NB4 (cell line): ENCODE data around the gene DNAJB14.
A peak's percentile ranks its signal among the peaks of the same experiment; 100 is the strongest.

Experiments
- DNase-seq: peaks from one replicate; pipeline ENCODE4 v3.0.0; 2010; ENCODE audit warnings: low read depth
- H3K4me3 ChIP-seq: one replicate; pipeline ENCODE4 v1.5.1; 2011; ENCODE audit warnings: mild to moderate bottlenecking, low read depth, low read length, moderate library complexity
- CTCF ChIP-seq: IDR thresholded peaks from one replicate; pipeline ENCODE4 v1.5.1; 2012; ENCODE audit warnings: low read depth, low read length
- MAX ChIP-seq: IDR thresholded peaks from 2 replicates; pipeline ENCODE4 v1.6.1; 2011; ENCODE audit warnings: low read depth, low read length
- MYC ChIP-seq: IDR thresholded peaks from 2 replicates; pipeline ENCODE4 v1.6.1; 2011; ENCODE audit warnings: low read depth, low read length
- POLR2A ChIP-seq: IDR thresholded peaks from 2 replicates; pipeline ENCODE4 v1.6.1; 2011; ENCODE audit warnings: mild to moderate bottlenecking; ENCODE audit not compliant: insufficient read length; ENCODE audit errors: extremely low read depth

The DNAJB14 gene

GRCh38 chr4:99885063-99885664 lies 61.3 kb downstream of the DNAJB14 start:
- no peak overlapping the region for H3K4me3 ChIP-seq
- TF ChIP-seq MYC (no peak), CTCF (peak; percentile 42)
- peak; percentile 66 for DNase-seq

GRCh38 chr4:99879458-99879857 lies 67.0 kb downstream of the DNAJB14 start:
- DNase-seq = peak; percentile 13
- no peak for TF ChIP-seq MYC
- TF ChIP-seq POLR2A = no peak
- TF ChIP-seq CTCF = no peak
- TF ChIP-seq MAX = no peak
- no peak overlapping the region for H3K4me3 ChIP-seq

- TF ChIP-seq POLR2A (no peak), CTCF (no peak), MAX (no peak), MYC (no peak)
- no peak for DNase-seq
- no peak overlapping the region for H3K4me3 ChIP-seq
Measured at GRCh38 chr4:99878604-99879003, 67.8 kb downstream of the DNAJB14 start.

DNA sequence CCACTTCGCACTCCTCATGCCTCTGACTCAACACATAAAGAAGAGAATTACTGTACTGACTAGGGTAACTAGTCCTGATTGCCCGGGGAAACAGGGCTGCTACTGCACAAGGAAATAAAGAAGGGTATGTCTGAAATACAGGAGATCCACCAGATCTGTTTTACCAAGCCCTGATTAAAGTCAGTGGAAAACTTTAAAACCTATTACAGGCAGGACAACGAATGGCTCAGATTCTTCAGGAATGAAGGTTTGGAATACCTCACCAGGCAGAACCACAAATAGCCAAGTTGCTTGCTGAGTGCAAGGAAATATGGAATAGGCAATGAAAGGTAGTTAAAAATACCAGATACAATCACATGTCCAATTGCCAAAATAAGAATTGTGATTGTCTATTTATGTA lies 69.5 kb downstream of the DNAJB14 start:
- no peak for TF ChIP-seq MYC
- TF ChIP-seq MAX = no peak
- TF ChIP-seq POLR2A = no peak
- no peak for TF ChIP-seq CTCF
- no peak overlapping the region for H3K4me3 ChIP-seq
- DNase-seq = no peak

DNA sequence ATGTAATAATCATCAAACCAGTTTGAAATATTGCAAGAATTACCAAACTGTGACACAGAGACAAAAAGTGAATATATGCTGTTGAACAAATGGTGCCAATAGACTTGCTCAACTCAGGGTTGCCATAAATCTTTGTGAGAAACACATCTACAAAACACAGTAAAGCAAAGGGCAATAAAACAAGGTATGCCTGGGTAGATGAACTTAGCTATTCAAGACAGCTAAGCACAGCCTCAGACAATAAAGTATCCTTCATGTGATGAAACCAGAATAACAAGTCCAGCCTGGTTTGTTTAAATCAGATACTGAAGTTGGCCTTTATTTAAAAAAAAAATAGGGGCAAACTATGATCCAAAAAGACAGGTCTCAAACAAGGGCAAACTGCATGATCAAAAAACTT lies 71.3 kb downstream of the DNAJB14 start:
- TF ChIP-seq POLR2A = no peak
- H3K4me3 ChIP-seq = no peak overlapping the region
- no peak for DNase-seq

GRCh38 chr4:99872570-99872969 lies 73.8 kb downstream of the DNAJB14 start:
- no peak overlapping the region for H3K4me3 ChIP-seq
- no peak for DNase-seq
- TF ChIP-seq POLR2A = no peak
- TF ChIP-seq CTCF = no peak
- no peak for TF ChIP-seq MYC
- TF ChIP-seq MAX = no peak
